Putamen (tissue), 1 donor: ENCODE results near the gene N4BP2.

Source experiments
- DNase-seq: peaks from one replicate; pipeline ENCODE4 v3.0.0-alpha.2; 2016; ENCODE audit warnings: low spot score

N4BP2 gene

GRCh38 chr4:40192114-40193015 is 135.7 kb downstream of the N4BP2 start:
- DNase-seq = no peak

GRCh38 chr4:40193016-40193571 is 136.4 kb downstream of the N4BP2 start:
- no peak for DNase-seq

- DNase-seq = no peak
These were observed 136.9 kb downstream of the N4BP2 start for GRCh38 chr4:40193578-40193977.

GRCh38 chr4:40194602-40195161 is 138.0 kb downstream of the N4BP2 start:
- no peak for DNase-seq

- DNase-seq = no peak
These were observed 138.8 kb downstream of the N4BP2 start for GRCh38 chr4:40195182-40196177.

- no peak for DNase-seq
These were observed 139.6 kb downstream of the N4BP2 start for GRCh38 chr4:40196272-40196671.

- DNase-seq = no peak
These were observed 140.2 kb downstream of the N4BP2 start, which contains the start of gene RHOH for GRCh38 chr4:40196724-40197281. Gene RHOH (plus strand): TSS chr4:40197031. CDS start chr4:40243387, 46,356 bp downstream.

- no peak for DNase-seq
These were observed 141.4 kb downstream of the N4BP2 start for GRCh38 chr4:40197879-40198689.

- DNase-seq = no peak
These were observed 142.6 kb downstream of the N4BP2 start for GRCh38 chr4:40199179-40199670.

GRCh38 chr4:40199999-40200874 is 143.6 kb downstream of the N4BP2 start:
- no peak for DNase-seq

GRCh38 chr4:40200875-40201801 is 144.5 kb downstream of the N4BP2 start:
- no peak for DNase-seq

GRCh38 chr4:40201898-40202297 is 145.2 kb downstream of the N4BP2 start:
- no peak for DNase-seq

- no peak for DNase-seq
These were observed 145.8 kb downstream of the N4BP2 start for GRCh38 chr4:40202474-40202873.

GRCh38 chr4:40204507-40205258 is 148.0 kb downstream of the N4BP2 start:
- DNase-seq = no peak

- peak; percentile 29 for DNase-seq
These were observed 148.9 kb downstream of the N4BP2 start for GRCh38 chr4:40205259-40206198.

GRCh38 chr4:40206426-40206825 is 149.8 kb downstream of the N4BP2 start:
- no peak for DNase-seq
